Sigmoid colon (tissue), 7 donors: Measurements from ENCODE around the gene MRPS17. TPM values are rescaled to one million over a fixed set of nuclear protein-coding genes. Genes with fewer than 3 reads are reported as not detected.

Experiments
- DNase-seq: peaks from one replicate; pipeline ENCODE4 v3.0.0-alpha.2; 2019
- H3K27ac ChIP-seq, 4 donors: fragments of 200-600 bp; sonication (generic); one replicate each; pipeline ENCODE4 v1.5.1; 2016 to 2019; ENCODE audit warnings: mild to moderate bottlenecking in 1 of 4
- H3K27me3 ChIP-seq, 3 donors: fragments of 200-600 bp; sonication (generic); one replicate each; pipeline ENCODE4 v1.5.1; 2019; ENCODE audit warnings: mild to moderate bottlenecking in 1 of 3
- H3K36me3 ChIP-seq, 4 donors: fragments of 200-600 bp; sonication (generic); one replicate each; pipeline ENCODE4 v1.5.1; 2016 to 2019
- H3K4me1 ChIP-seq, 4 donors: fragments of 200-600 bp; sonication (generic); one replicate each; pipeline ENCODE4 v1.5.1; 2017 to 2019
- H3K4me3 ChIP-seq, 4 donors: fragments of 200-600 bp; sonication (generic); one replicate each; pipeline ENCODE4 v1.5.1; 2017 to 2019; ENCODE audit warnings: mild to moderate bottlenecking in 2 of 4, moderate library complexity in 1 of 4
- H3K9me3 ChIP-seq, 4 donors: fragments of 200-600 bp in 3 of 4; sonication (generic) in 3 of 4; one replicate each; pipeline versions ENCODE4 v1.5.1 to v1.6.1; 2013 to 2019
- CTCF ChIP-seq, 4 experiments: fragments of 450-650 bp in 3 of 4; fragments of 200-600 bp in 1 of 4; IDR thresholded peaks; one replicate each; pipeline ENCODE4 v1.5.1; 2016 to 2019; ENCODE audit warnings: antibody characterized with exemption in 4 of 4, mild to moderate bottlenecking in 3 of 4, moderate library complexity in 2 of 4
- EP300 ChIP-seq, 4 donors: sonication (generic); formaldehyde crosslinking; IDR thresholded peaks; one replicate each; pipeline ENCODE4 v1.6.1; 2017; ENCODE audit warnings: antibody characterized with exemption in 4 of 4
- POLR2A ChIP-seq, 2 donors: fragments of 450-650 bp; IDR thresholded peaks; one replicate each; pipeline ENCODE4 v1.6.1; 2016; ENCODE audit warnings: antibody characterized with exemption in 2 of 2, mild to moderate bottlenecking in 2 of 2, moderate library complexity in 2 of 2
- POLR2AphosphoS5 ChIP-seq, 4 donors: sonication (generic); formaldehyde crosslinking; IDR thresholded peaks; one replicate each; pipeline ENCODE4 v1.6.1; 2017; ENCODE audit warnings: antibody characterized with exemption in 4 of 4
- WGBS, 2 donors: extraction: QIAGEN DNeasy Blood & Tissue Kit; methylation state at CpG; one replicate each; pipeline ENCODE4 v1.1.7; 2013; 5-methylcytosine and 5-hydroxymethylcytosine counted together
- intact Hi-C: fragments of 100-400 bp; cut with DNase I; formaldehyde crosslinking; loops from one replicate; pipeline ENCODE4 v1.15.1; 2023
- polyA plus RNA-seq, 3 donors: library from polyadenylated mRNA; stranded (reverse); fragments of 200-250 nt; gene quantifications; one replicate each; pipeline ENCODE4 v1.2.3, GENCODE V29; 2013
- total RNA-seq, 4 donors: library from RNA; depleted of rRNA; stranded (reverse); fragments of >200 nt; gene quantifications; one replicate each; pipeline ENCODE4 v1.1.0, GENCODE V29; 2016
- donor health status: healthy with polysubstance abuse.
- donor health status: Bipolar disorder and iron deficiency.
- donor health status: healthy.

Gene MRPS17
- 10 to 100 TPM in 3 of 4 donors, 1 to 10 TPM in 1; 9.7 to 15.6 (median 12.5) TPM for total RNA-seq
- 10 to 100 TPM; 13.2 to 17.1 (median 16.9) TPM for polyA plus RNA-seq

GRCh38 chr7:55951637-55952351 lies at the start of gene MRPS17:
MRPS17 (plus strand) TSS chr7:55951877; CDS start chr7:55953196, 1,319 bp downstream.
- Histone ChIP-seq H3K4me3 (peak within 1 kb of the TSS; percentile 55 to 86 (median 82)), H3K4me1 (peaks cover 0 to 14% (median 10%) of the 10 kb centered on the region in 4 donors), H3K27ac (peak within 1 kb of the TSS; percentile 77 to 87 (median 82)), H3K9me3 (no peaks in the 10 kb centered on the region), H3K36me3 (peaks cover 0 to 30% (median 7%) of the 10 kb centered on the region in 4 donors), H3K27me3 (no peaks in the 10 kb centered on the region)
- WGBS, 2 donors: 1% methylated on average over 53 of the region's 53 CpGs
- intact Hi-C loops: loop anchor here (1.0 to 5.0 kb wide), 3 partner anchors 13 to 111 kb away; partner anchors contain the start of genes NIPSNAP2 and SUMF2
- TF ChIP-seq EP300 (IDR thresholded peaks at IDR 0.05) (peak in 1 of 4 donors; percentile 21), POLR2A (IDR thresholded peaks at IDR 0.05) (peak; percentile 61 to 71), CTCF (IDR thresholded peaks at IDR 0.05) (no peak), POLR2AphosphoS5 (IDR thresholded peaks at IDR 0.05) (peak; percentile 87 to 95 (median 94))
- peak; percentile 94 for DNase-seq

- Histone ChIP-seq H3K4me3 (no peak overlapping the region), H3K36me3 (peaks cover 0 to 14% (median 5%) of the 10 kb centered on the region in 4 donors), H3K9me3 (peaks cover 0 to 2% (median 0%) of the 10 kb centered on the region in 4 donors), H3K4me1 (no peaks in the 10 kb centered on the region), H3K27me3 (no peaks in the 10 kb centered on the region), H3K27ac (no peak overlapping the region)
- WGBS, 2 donors: 75 to 85% methylated on average over 8 of the region's 8 CpGs
- TF ChIP-seq POLR2AphosphoS5 (IDR thresholded peaks at IDR 0.05) (no peak), CTCF (IDR thresholded peaks at IDR 0.05) (no peak), POLR2A (IDR thresholded peaks at IDR 0.05) (no peak), EP300 (IDR thresholded peaks at IDR 0.05) (no peak)
- DNase-seq: no peak
- intact Hi-C loops: no loop called here
Observed at GRCh38 chr7:55903985-55904759, 47.5 kb upstream of the MRPS17 start.

GRCh38 chr7:55912748-55913158 lies 38.9 kb upstream of the MRPS17 start:
- no peak for DNase-seq
- H3K36me3 ChIP-seq: peaks cover 0 to 27% (median 2%) of the 10 kb centered on the region in 4 donors
- WGBS, 2 donors: 67 to 68% methylated on average over 3 of the region's 3 CpGs
- TF ChIP-seq CTCF (IDR thresholded peaks at IDR 0.05) (no peak), POLR2A (IDR thresholded peaks at IDR 0.05) (no peak), POLR2AphosphoS5 (IDR thresholded peaks at IDR 0.05) (no peak), EP300 (IDR thresholded peaks at IDR 0.05) (no peak)
- H3K4me3 ChIP-seq: no peak overlapping the region
- intact Hi-C loops: no loop called here
- H3K27me3 ChIP-seq: no peaks in the 10 kb centered on the region
- H3K27ac ChIP-seq: no peak overlapping the region
- H3K9me3 ChIP-seq: no peaks in the 10 kb centered on the region
- H3K4me1 ChIP-seq: no peaks in the 10 kb centered on the region

GRCh38 chr7:55917771-55918170 lies 33.9 kb upstream of the MRPS17 start:
- intact Hi-C loops: no loop called here
- no peaks in the 10 kb centered on the region for H3K27me3 ChIP-seq
- H3K36me3 ChIP-seq: peaks cover 0 to 16% (median under 1%) of the 10 kb centered on the region in 4 donors
- 96 to 97% methylated on average over 1 of the region's 1 CpG for whole genome bisulfite sequencing, 2 donors
- no peaks in the 10 kb centered on the region for H3K9me3 ChIP-seq
- no peak for DNase-seq
- no peak overlapping the region for H3K27ac ChIP-seq
- H3K4me3 ChIP-seq: no peak overlapping the region
- H3K4me1 ChIP-seq: no peaks in the 10 kb centered on the region
- TF ChIP-seq POLR2AphosphoS5 (IDR thresholded peaks at IDR 0.05): no peak
- TF ChIP-seq CTCF (IDR thresholded peaks at IDR 0.05): no peak
- no peak for TF ChIP-seq EP300 (IDR thresholded peaks at IDR 0.05)
- TF ChIP-seq POLR2A (IDR thresholded peaks at IDR 0.05): no peak
